ENCODE results near the gene CX3CR1.

The CX3CR1 gene

GRCh38 chr3:39216176-39216790 lies 63.6 kb downstream of the CX3CR1 start:
- DNase-seq = no peak

- DNase-seq = no peak
Measured at GRCh38 chr3:39213613-39214012, 66.2 kb downstream of the CX3CR1 start.
